IMR-90 (cell line): Measurements from ENCODE around the gene PRSS37. TPM values are rescaled to one million over a fixed set of nuclear protein-coding genes. Genes with fewer than 3 reads are reported as not detected.

Experiments used
- ATAC-seq: fragments of 200-7000 bp; cut with Tn5 transposase; 2 replicates; pipeline ENCODE4 v1.9.1; 2020; ENCODE audit warnings: low read depth, mild to moderate bottlenecking, moderate library complexity
- BruUV-seq: library from RNA; stranded (reverse); fragments of 400-500 nt; replicated peaks from 2 replicates; lab custom pipeline; 2021; lab: Mats Ljungman, UMichigan
- CTCF ChIA-PET: fragments of 300-600 bp; formaldehyde crosslinking; extraction: SDS; loops from one replicate; lab custom pipeline; 2021; ENCODE audit warnings: antibody characterized with exemption; lab: Yijun Ruan, JAX
- POLR2A ChIA-PET: fragments of 300-600 bp; sonication (Branson Sonifier 250); formaldehyde crosslinking; loops from one replicate; lab custom pipeline; 2022; ENCODE audit warnings: antibody characterized with exemption; ENCODE audit not compliant: unreplicated experiment; lab: Charles Lee
- DNase-seq: peaks from one replicate; pipeline ENCODE4 v3.0.0; 2013
- H2AFZ ChIP-seq: replicated peaks from 2 replicates; pipeline ENCODE3; 2013; ENCODE audit warnings: low read length, mild to moderate bottlenecking; ENCODE audit not compliant: poor library complexity
- H2AK5ac ChIP-seq: 2 replicates; pipeline ENCODE4 v1.6.1; 2013; ENCODE audit warnings: low read depth, low read length, inconsistent platforms
- H2AK9ac ChIP-seq: replicated peaks from 2 replicates; pipeline ENCODE3; 2013; ENCODE audit warnings: mild to moderate bottlenecking, low read depth, low read length, moderate library complexity; ENCODE audit not compliant: poor library complexity
- H2BK120ac ChIP-seq: 2 replicates; pipeline ENCODE4 v1.6.1; 2013; ENCODE audit warnings: low read depth, low read length, inconsistent platforms
- H2BK15ac ChIP-seq: 3 replicates; pipeline ENCODE4 v1.6.1; 2013; ENCODE audit warnings: low read depth, low read length, inconsistent platforms
- H2BK20ac ChIP-seq: 2 replicates; pipeline ENCODE4 v1.6.1; 2013; ENCODE audit warnings: low read depth, mild to moderate bottlenecking, inconsistent platforms, low read length, moderate library complexity
- H2BK5ac ChIP-seq: 2 replicates; pipeline ENCODE4 v1.6.1; 2013; ENCODE audit warnings: mild to moderate bottlenecking, low read depth, low read length, inconsistent platforms; ENCODE audit not compliant: poor library complexity, severe bottlenecking
- H3K14ac ChIP-seq: replicated peaks from 2 replicates; pipeline ENCODE4 v1.6.1; 2013; ENCODE audit warnings: low read depth, low read length, inconsistent platforms
- H3K18ac ChIP-seq: 2 replicates; pipeline ENCODE4 v1.6.1; 2013; ENCODE audit warnings: low read depth, low read length, control low read depth
- H3K23ac ChIP-seq: 2 replicates; pipeline ENCODE4 v1.6.1; 2013; ENCODE audit warnings: low read depth, low read length, inconsistent platforms
- H3K27ac ChIP-seq: 2 replicates; pipeline ENCODE4 v1.5.1; 2013; ENCODE audit warnings: mild to moderate bottlenecking, control low read depth, low read length; ENCODE audit not compliant: insufficient read depth
- H3K27me3 ChIP-seq: 2 replicates; pipeline ENCODE4 v1.6.1; 2013; ENCODE audit warnings: low read length; ENCODE audit not compliant: control insufficient read depth, insufficient read depth
- H3K36me3 ChIP-seq: 2 replicates; pipeline ENCODE4 v1.6.1; 2013; ENCODE audit warnings: low read length, mixed read lengths; ENCODE audit not compliant: control insufficient read depth, insufficient read depth
- H3K4ac ChIP-seq: 2 replicates; pipeline ENCODE4 v1.6.1; 2013; ENCODE audit warnings: low read depth, low read length, inconsistent platforms
- H3K4me1 ChIP-seq: 2 replicates; pipeline ENCODE4 v1.6.1; 2013; ENCODE audit warnings: low read length, mixed read lengths; ENCODE audit not compliant: control insufficient read depth, insufficient read depth
- H3K4me2 ChIP-seq: 2 replicates; pipeline ENCODE4 v1.6.1; 2013; ENCODE audit warnings: low read depth, mild to moderate bottlenecking, control low read depth, low read length, moderate library complexity
- H3K4me3 ChIP-seq: 2 replicates; pipeline ENCODE4 v1.5.1; 2013; ENCODE audit warnings: low read depth, mild to moderate bottlenecking, control low read depth, low read length, moderate library complexity; ENCODE audit not compliant: insufficient read depth
- H3K56ac ChIP-seq: 2 replicates; pipeline ENCODE4 v1.6.1; 2013; ENCODE audit warnings: low read length, inconsistent platforms; ENCODE audit not compliant: insufficient read depth; ENCODE audit errors: extremely low read depth
- H3K79me1 ChIP-seq, 2 experiments: 2 replicates each; pipeline ENCODE4 v1.6.1; 2013; ENCODE audit warnings: low read length in 2 of 2, inconsistent platforms in 1 of 2, low read depth in 1 of 2
- H3K9ac ChIP-seq: 2 replicates; pipeline ENCODE4 v1.6.1; 2013; ENCODE audit warnings: low read depth, low read length, control low read depth
- H3K9me1 ChIP-seq: 2 replicates; pipeline ENCODE4 v1.6.1; 2013; ENCODE audit warnings: low read length, inconsistent platforms; ENCODE audit not compliant: insufficient read depth
- H3K9me3 ChIP-seq: 2 replicates; pipeline ENCODE4 v1.6.1; 2013; ENCODE audit warnings: low read length; ENCODE audit not compliant: control insufficient read depth, insufficient read depth
- H4K20me1 ChIP-seq: 2 replicates; pipeline ENCODE4 v1.6.1; 2013; ENCODE audit warnings: low read length, inconsistent platforms; ENCODE audit not compliant: insufficient read depth
- H4K5ac ChIP-seq: 2 replicates; pipeline ENCODE4 v1.6.1; 2013; ENCODE audit warnings: mild to moderate bottlenecking, low read depth, low read length, control low read depth
- H4K8ac ChIP-seq, 2 experiments: 2 replicates each; pipeline ENCODE4 v1.6.1; 2013; ENCODE audit warnings: low read depth in 2 of 2, low read length in 2 of 2, control low read depth in 1 of 2, inconsistent platforms in 1 of 2
- H4K91ac ChIP-seq: 2 replicates; pipeline ENCODE4 v1.6.1; 2013; ENCODE audit warnings: low read depth, low read length, inconsistent platforms; ENCODE audit not compliant: insufficient read depth
- BHLHE40 ChIP-seq: fragments of 150-350 bp; IDR thresholded peaks from 2 replicates; pipeline ENCODE4 v1.6.1; 2016; ENCODE audit warnings: mild to moderate bottlenecking, low read depth, low read length
- CEBPB ChIP-seq: IDR thresholded peaks from 2 replicates; pipeline ENCODE4 v1.6.1; 2012; ENCODE audit warnings: low read depth, low read length, improper control_type of control experiment
- CHD1 ChIP-seq: IDR thresholded peaks from 2 replicates; pipeline ENCODE4 v1.6.1; 2012; ENCODE audit warnings: low read depth, low read length, improper control_type of control experiment
- CTCF ChIP-seq: conservative IDR thresholded peaks from 2 replicates; pipeline ENCODE4 v1.5.1; 2012; ENCODE audit warnings: mild to moderate bottlenecking, low read depth, low read length, improper control_type of control experiment
- ELK1 ChIP-seq: fragments of 150-350 bp; IDR thresholded peaks from 2 replicates; pipeline ENCODE4 v1.6.1; 2016; ENCODE audit warnings: low read depth, mild to moderate bottlenecking, low read length, moderate library complexity, borderline replicate concordance
- FOS ChIP-seq: fragments of 150-350 bp; IDR thresholded peaks from 2 replicates; pipeline ENCODE4 v1.6.1; 2016; ENCODE audit warnings: low read depth, low read length
- MAFK ChIP-seq: IDR thresholded peaks from 2 replicates; pipeline ENCODE4 v1.6.1; 2012; ENCODE audit warnings: low read depth, low read length, improper control_type of control experiment
- MAZ ChIP-seq: IDR thresholded peaks from 2 replicates; pipeline ENCODE4 v1.6.1; 2012; ENCODE audit warnings: low read depth, mild to moderate bottlenecking, low read length, improper control_type of control experiment, moderate library complexity, borderline replicate concordance
- MXI1 ChIP-seq: IDR thresholded peaks from 2 replicates; pipeline ENCODE4 v1.6.1; 2012; ENCODE audit warnings: low read depth, mild to moderate bottlenecking, low read length, moderate library complexity, borderline replicate concordance
- NFE2L2 ChIP-seq: fragments of 150-350 bp; IDR thresholded peaks from 2 replicates; pipeline ENCODE4 v1.6.1; 2016; ENCODE audit warnings: low read depth, mild to moderate bottlenecking, low read length
- POLR2A ChIP-seq: IDR thresholded peaks from 2 replicates; pipeline ENCODE4 v1.6.1; 2012; ENCODE audit warnings: mild to moderate bottlenecking, low read depth, low read length
- RAD21 ChIP-seq: IDR thresholded peaks from 2 replicates; pipeline ENCODE4 v1.6.1; 2012; ENCODE audit warnings: low read length, improper control_type of control experiment
- RCOR1 ChIP-seq: IDR thresholded peaks from 2 replicates; pipeline ENCODE4 v1.6.1; 2012; ENCODE audit warnings: mild to moderate bottlenecking, low read length, improper control_type of control experiment; ENCODE audit not compliant: insufficient replicate concordance
- RFX5 ChIP-seq: IDR thresholded peaks from 2 replicates; pipeline ENCODE4 v1.8.0; 2012; ENCODE audit warnings: low read depth, mild to moderate bottlenecking, low read length, moderate library complexity
- SMC3 ChIP-seq: fragments of 150-350 bp; IDR thresholded peaks from 2 replicates; pipeline ENCODE4 v1.6.1; 2016; ENCODE audit warnings: low read depth, mild to moderate bottlenecking, antibody characterized with exemption, low read length, moderate library complexity
- USF2 ChIP-seq: fragments of 150-350 bp; IDR thresholded peaks from 2 replicates; pipeline ENCODE4 v1.6.1; 2017; ENCODE audit warnings: mild to moderate bottlenecking, antibody characterized with exemption, low read length, low read depth
- WGBS, 2 experiments: methylation state at CpG; one replicate each; pipeline versions ENCODE4 v1.1.5 to v1.1.7; 2013; ENCODE audit warnings: missing lambda C conversion rate in 2 of 2; ENCODE audit not compliant: insufficient read length in 1 of 2; ENCODE audit errors: extremely low coverage in 2 of 2; 5-methylcytosine and 5-hydroxymethylcytosine counted together
- dilution Hi-C: fragments of 300-500 bp; cut with HindIII; formaldehyde crosslinking; loops from one replicate; pipeline ENCODE4 v1.14.3; 2018; ENCODE audit warnings: low sequenced_read_pairs; ENCODE audit not compliant: unreplicated experiment
- in situ Hi-C: fragments of 300-500 bp; cut with MboI; formaldehyde crosslinking; loops from 3 replicates; pipeline ENCODE4 v1.14.3; 2019; ENCODE audit warnings: low sequenced_read_pairs, inconsistent platforms, mixed read lengths
- intact Hi-C: fragments of 100-400 bp; cut with micrococcal nuclease; formaldehyde crosslinking; loops from 2 replicates; pipeline ENCODE4 v1.10.0; 2022
- polyA plus RNA-seq, 3 experiments: library from polyadenylated mRNA; depleted of rRNA; stranded (reverse); fragments of >200 nt; gene quantifications; 2 replicates each; pipeline ENCODE4 v1.2.3, GENCODE V29; 2012; ENCODE audit warnings: low replicate concordance in 1 of 3
- total RNA-seq: library from RNA; depleted of rRNA; stranded (reverse); fragments of >200 nt; gene quantifications from 2 replicates; pipeline ENCODE4 v1.2.3, GENCODE V29; 2012

Gene PRSS37
- total and polyA plus RNA-seq, 2 of the 4 experiments (the other 2 are of a cell fraction), result not detected

GRCh38 chr7:141884539-141885225 is 43.4 kb upstream of the PRSS37 start:
- intact Hi-C loops (no loop called here), dilution Hi-C loops (no loop called here), in situ Hi-C loops (no loop called here)
- no peak overlapping the region for H3K27ac ChIP-seq
- ChIA-PET POLR2A (no interaction called here), CTCF (no interaction called here)
- H4K91ac ChIP-seq, result no peak overlapping the region
- H3K36me3 ChIP-seq, result no peaks in the 10 kb centered on the region
- H3K56ac ChIP-seq, result no peak overlapping the region
- no peaks in the 10 kb centered on the region for H4K20me1 ChIP-seq
- TF ChIP-seq MAFK (no peak), CEBPB (no peak), NFE2L2 (no peak), MXI1 (no peak), USF2 (no peak), SMC3 (no peak), ELK1 (no peak), CTCF (no peak), FOS (no peak), RAD21 (no peak), RFX5 (no peak), CHD1 (no peak), BHLHE40 (no peak), MAZ (no peak), RCOR1 (no peak), POLR2A (no peak)
- no peak overlapping the region for H2BK20ac ChIP-seq
- H3K27me3 ChIP-seq, result no peaks in the 10 kb centered on the region
- no peaks in the 10 kb centered on the region for H3K79me1 ChIP-seq
- no peak overlapping the region for H3K9ac ChIP-seq
- DNase-seq, result no peak
- no peak overlapping the region for H2AK9ac ChIP-seq
- no peak overlapping the region for H2AK5ac ChIP-seq
- H3K23ac ChIP-seq, result no peak overlapping the region
- 33% methylated on average over 1 of the region's 5 CpGs; no CpG with 5 or more reads in 1 of the 2 experiments for WGBS, 2 experiments
- H3K4ac ChIP-seq, result no peak overlapping the region
- no TSS peak for BruUV-seq
- H3K4me2 ChIP-seq, result no peak overlapping the region
- no peak overlapping the region for H4K5ac ChIP-seq
- no peak overlapping the region for H2BK5ac ChIP-seq
- H3K9me1 ChIP-seq, result no peaks in the 10 kb centered on the region
- ATAC-seq, result no peak
- peaks cover 18% of the 10 kb centered on the region for H3K9me3 ChIP-seq
- H2AFZ ChIP-seq, result no peak overlapping the region
- no peak overlapping the region for H2BK120ac ChIP-seq
- no peaks in the 10 kb centered on the region for H3K4me1 ChIP-seq
- H3K4me3 ChIP-seq, result no peak overlapping the region
- no peak overlapping the region for H3K14ac ChIP-seq
- H2BK15ac ChIP-seq, result no peak overlapping the region
- H3K18ac ChIP-seq, result no peak overlapping the region
- H4K8ac ChIP-seq, result no peak overlapping the region
